Psoas muscle (tissue), 8 donors: Measurements from ENCODE around the gene WDR73. TPM values are rescaled to one million over a fixed set of nuclear protein-coding genes. Genes with fewer than 3 reads are reported as not detected.

Experiments used
- ATAC-seq, 4 donors: fragments of 200-7000 bp; cut with Tn5 transposase; one replicate each; pipeline ENCODE4 v1.9.1; 2020; ENCODE audit warnings: moderate library complexity in 3 of 4, mild to moderate bottlenecking in 2 of 4
- DNase-seq, 2 donors: peaks; one replicate each; pipeline ENCODE4 v3.0.0-alpha.2; 2020
- H3K27ac ChIP-seq: fragments of 200-600 bp; one replicate; pipeline ENCODE4 v1.8.0; 2022
- H3K27me3 ChIP-seq, 3 donors: fragments of 200-600 bp in 1 of 3; one replicate each; pipeline versions ENCODE4 v1.6.1 to v1.8.0; 2013 to 2022; ENCODE audit warnings: low read length in 2 of 3, mild to moderate bottlenecking in 2 of 3, moderate library complexity in 1 of 3; ENCODE audit not compliant: insufficient read depth in 3 of 3
- H3K36me3 ChIP-seq, 2 donors: fragments of 200-600 bp in 1 of 2; one replicate each; pipeline versions ENCODE4 v1.6.1 to v1.8.0; 2013 to 2022; ENCODE audit warnings: low read depth in 1 of 2, mild to moderate bottlenecking in 1 of 2, moderate library complexity in 1 of 2; ENCODE audit not compliant: insufficient read depth in 1 of 2
- H3K4me1 ChIP-seq: fragments of 200-600 bp; one replicate; pipeline ENCODE4 v1.8.0; 2022
- H3K4me3 ChIP-seq: fragments of 200-600 bp; one replicate; pipeline ENCODE4 v1.8.0; 2022; ENCODE audit warnings: mild to moderate bottlenecking
- H3K9me3 ChIP-seq: fragments of 200-600 bp; one replicate; pipeline ENCODE4 v1.8.0; 2022
- CTCF ChIP-seq: fragments of 200-600 bp; IDR thresholded peaks from one replicate; pipeline ENCODE4 v1.8.0; 2022; ENCODE audit warnings: antibody characterized with exemption
- WGBS, 3 donors: extraction: QIAGEN DNeasy Blood & Tissue Kit; methylation state at CpG; one replicate each; pipeline versions ENCODE4 v1.1.6 to v1.1.7; 2013; 5-methylcytosine and 5-hydroxymethylcytosine counted together
- intact Hi-C, 2 donors: fragments of 100-400 bp; cut with DNase I; formaldehyde crosslinking; loops; one replicate each; pipeline versions ENCODE4 v1.11.0 to v1.14.2; 2022
- polyA plus RNA-seq, 3 donors: library from polyadenylated mRNA; stranded (reverse); fragments of 200-250 nt; gene quantifications; one replicate each; pipeline ENCODE4 v1.2.3, GENCODE V29; 2013
- total RNA-seq, 4 donors: library from RNA; stranded (reverse); fragmentation: NEBNext Ultra II Directional in 2 of 4; extraction: Animal tissue kit (Norgen Biotek cat#: 25700) in 2 of 4; gene quantifications; one replicate each; pipeline versions ENCODE4 v1.2.1 to v1.2.4, GENCODE V29; 2021 to 2023
- donor health status: healthy with polysubstance abuse.
- donor health status: DM: no; HTN: no; CAD: no; lungs with moderate emphysema.
- donor health status: Bipolar disorder and iron deficiency.
- donor health status: healthy.
- donor health status: DM: yes; HTN: yes; CAD: no.
- donor health status: DM: no; HTN: no; CAD: no.
- donor health status: DM: no; HTN: no; CAD: no.
- donor health status: DM: yes; HTN: yes; CAD: no.

The WDR73 gene
- total and polyA plus RNA-seq, 7 donors: 8.9 to 22.0 (median 13.6) TPM

GRCh38 chr15:84638103-84638502 is 16.0 kb downstream of the WDR73 start:
- H3K4me3 ChIP-seq: no peak overlapping the region
- ATAC-seq (peak in 3 of 4 donors; percentile 34 to 41 (median 36)), DNase-seq (no peak)
- peak; percentile 16 for TF ChIP-seq CTCF
- intact Hi-C loops: no loop called here
- no peaks in the 10 kb centered on the region for H3K9me3 ChIP-seq
- H3K4me1 ChIP-seq: peaks cover 16% of the 10 kb centered on the region
- H3K36me3 ChIP-seq: peaks cover 8 to 73% of the 10 kb centered on the region in 2 donors
- H3K27me3 ChIP-seq: no peaks in the 10 kb centered on the region
- 49 to 64% (median 57%) methylated on average over 3 of the region's 3 CpGs for WGBS, 3 donors
- peak overlapping the region; percentile 60 for H3K27ac ChIP-seq

DNA sequence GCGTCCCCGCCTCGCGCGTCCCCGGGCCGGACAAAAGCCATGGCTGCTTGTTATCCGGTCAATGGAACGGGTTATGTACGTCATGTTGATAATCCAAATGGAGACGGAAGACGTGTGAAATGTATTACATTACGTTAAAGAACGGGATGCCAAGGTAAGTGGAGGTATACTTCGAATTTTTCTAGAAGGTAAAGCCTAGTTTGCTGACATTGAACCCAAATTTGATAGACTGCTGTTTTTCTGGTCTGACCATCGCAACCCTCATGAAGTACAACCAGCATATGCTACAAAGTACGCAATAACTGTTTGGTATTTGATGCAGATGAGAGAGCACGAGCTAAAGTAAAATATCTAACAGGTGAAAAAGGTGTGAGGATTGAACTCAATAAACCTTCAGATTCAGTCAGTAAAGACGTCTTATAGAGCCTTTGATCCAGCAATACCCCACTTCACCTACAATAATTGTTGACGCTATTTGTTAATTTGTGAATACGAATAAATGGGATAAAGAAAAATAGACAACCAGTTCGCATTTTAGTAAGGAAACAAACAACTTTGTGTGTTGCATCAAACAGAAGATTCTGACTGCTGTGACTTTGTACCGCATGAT is 19.8 kb downstream of the WDR73 start:
- H3K36me3 ChIP-seq: peaks cover 4 to 36% of the 10 kb centered on the region in 2 donors
- WGBS, 3 donors: 20 to 29% (median 23%) methylated on average over 23 of the region's 23 CpGs
- peak overlapping the region; percentile 89 for H3K4me3 ChIP-seq
- H3K27me3 ChIP-seq: no peaks in the 10 kb centered on the region
- H3K4me1 ChIP-seq: peaks cover 28% of the 10 kb centered on the region
- TF ChIP-seq CTCF: no peak
- H3K27ac ChIP-seq: peak overlapping the region; percentile 97
- no peaks in the 10 kb centered on the region for H3K9me3 ChIP-seq
- intact Hi-C loops: no loop called here
- DNase-seq (no peak), ATAC-seq (no peak)

DNA sequence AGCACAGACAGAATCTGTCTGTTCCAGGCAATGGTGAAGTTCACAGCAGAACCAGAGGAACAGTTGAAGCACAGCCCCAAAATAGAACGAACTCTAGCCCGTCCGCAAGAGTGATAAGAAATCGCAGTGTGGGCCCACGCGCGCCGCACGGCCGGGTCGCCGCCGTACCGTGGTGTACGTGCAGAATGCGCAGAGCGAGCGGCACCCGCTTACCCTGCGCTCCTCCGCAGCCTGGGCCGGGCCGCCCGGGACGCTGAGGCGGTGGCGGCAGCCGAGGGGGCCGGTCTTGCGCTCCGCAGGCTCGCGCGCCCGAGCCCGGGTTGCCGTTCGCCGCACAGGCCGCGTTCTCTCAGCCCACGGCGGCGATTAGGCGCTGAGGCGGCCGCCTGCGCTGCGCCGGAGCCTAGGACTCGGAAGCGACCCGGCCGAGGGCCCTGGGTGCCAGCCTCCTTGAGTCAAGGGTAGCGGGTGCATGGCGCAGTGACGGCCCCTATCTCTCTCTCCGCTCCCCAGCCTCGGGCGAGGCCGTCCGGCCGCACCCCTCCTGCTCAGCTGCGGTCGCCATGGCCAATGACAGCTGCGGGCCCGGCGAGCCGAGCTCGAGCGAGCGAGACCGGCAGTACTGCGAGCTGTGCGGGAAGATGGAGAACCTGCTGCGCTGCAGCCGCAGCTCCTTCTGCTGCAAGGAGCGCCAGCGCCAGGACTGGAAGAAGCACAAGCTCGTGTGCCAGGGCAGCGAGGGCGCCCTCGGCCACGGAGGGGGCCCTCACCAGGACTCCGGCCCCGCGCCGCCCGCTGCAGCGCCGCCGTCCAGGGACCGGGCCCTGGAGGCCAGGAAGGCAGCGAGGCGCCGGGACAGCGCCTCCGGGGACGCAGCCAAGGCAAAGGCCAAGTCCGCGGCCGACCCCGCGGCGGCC is 20.5 kb downstream of the WDR73 start:
- H3K27ac ChIP-seq: peak overlapping the region; percentile 97

GRCh38 chr15:84631706-84632272 is 22.3 kb downstream of the WDR73 start:
- intact Hi-C loops: loop anchor here in 1 of 2 donors (2.0 kb wide), 1 partner anchor 31 kb away; the partner anchor contains the start of gene ZSCAN2
- peak overlapping the region; percentile 89 for H3K4me3 ChIP-seq
- no peaks in the 10 kb centered on the region for H3K9me3 ChIP-seq
- no peaks in the 10 kb centered on the region for H3K27me3 ChIP-seq
- no peak for TF ChIP-seq CTCF
- H3K4me1 ChIP-seq: peaks cover 28% of the 10 kb centered on the region
- 28 to 34% (median 30%) methylated on average over 7 of the region's 7 CpGs for WGBS, 3 donors
- peak overlapping the region; percentile 97 for H3K27ac ChIP-seq
- no peak for ATAC-seq
- peaks cover 2 to 17% of the 10 kb centered on the region in 2 donors for H3K36me3 ChIP-seq
- no peak for DNase-seq

More for the DNA sequence above, 20.5 kb downstream of the WDR73 start:
- WGBS, 3 donors: 0% methylated on average over 84 to 105 of the region's 105 CpGs
- intact Hi-C loops: no loop called here
- peak overlapping the region; percentile 89 for H3K4me3 ChIP-seq
- TF ChIP-seq CTCF: no peak
- H3K4me1 ChIP-seq: peaks cover 28% of the 10 kb centered on the region
- ATAC-seq (peak; percentile 64 to 70 (median 64)), DNase-seq (peak; percentile 71 to 85)
- H3K9me3 ChIP-seq: no peaks in the 10 kb centered on the region
- H3K36me3 ChIP-seq: peaks cover 4 to 28% of the 10 kb centered on the region in 2 donors
- H3K27me3 ChIP-seq: no peaks in the 10 kb centered on the region
